Stimulated activated CD4-positive, alpha-beta T cell treated with anti-CD3 and anti-CD28 coated beads, Interleukin-15, amount 100 ng/mL, for 1 hour (primary cell): ENCODE data around the gene PATL2.
"Not testable (repeated sequence)": the region's sequence is repeated elsewhere in the genome, so short reads cannot be mapped to it uniquely, and the experiment has no call there.

ENCODE experiments used
- DNase-seq, 2 donors: peaks; one replicate each; pipeline ENCODE4 v3.0.0-alpha.2; 2020; ENCODE audit warnings: low read depth in 1 of 2, low spot score in 1 of 2

The PATL2 gene

GRCh38 chr15:44654858-44655257 lies 56.3 kb downstream of the PATL2 start:
- DNase-seq: no peak

GRCh38 chr15:44647637-44648036 lies 63.5 kb downstream of the PATL2 start:
- DNase-seq: no peak

GRCh38 chr15:44647036-44647435 lies 64.1 kb downstream of the PATL2 start:
- DNase-seq: no peak

DNA sequence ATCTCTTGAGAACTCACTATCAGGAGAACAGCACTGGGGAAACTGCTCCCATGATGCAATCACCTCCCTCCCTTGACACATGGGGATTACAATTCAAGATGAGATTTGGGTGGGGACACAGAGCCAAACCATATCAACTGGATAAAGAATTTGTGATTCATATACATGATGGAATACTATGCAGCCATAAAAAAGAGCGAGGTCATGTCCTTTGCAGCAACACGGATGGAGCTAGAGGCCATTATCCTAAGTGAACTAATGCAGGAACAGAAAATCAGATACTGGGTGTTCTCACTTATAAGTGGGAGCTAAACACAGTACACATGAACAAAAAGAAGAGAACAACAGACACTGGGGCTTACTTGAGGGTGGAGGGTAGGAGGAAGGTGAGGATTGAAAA lies 64.7 kb downstream of the PATL2 start:
- DNase-seq: no peak

DNA sequence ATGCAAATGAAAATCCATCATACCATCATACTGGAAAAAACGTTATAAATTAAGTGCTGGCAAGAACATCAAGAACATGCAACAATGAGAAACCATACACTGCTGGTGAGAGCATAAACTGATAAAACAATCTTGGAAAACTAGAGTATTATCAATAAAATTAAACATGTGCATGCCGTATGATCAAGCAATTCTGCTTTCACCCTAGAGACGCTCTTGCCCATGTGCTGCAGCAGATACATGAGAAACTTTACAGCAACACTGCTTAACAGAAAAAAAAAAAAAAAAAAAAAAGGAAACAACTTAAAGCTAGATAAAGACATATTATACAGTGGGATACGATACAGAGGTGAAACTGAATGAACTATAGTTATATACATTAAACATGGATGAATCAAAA lies 69.5 kb downstream of the PATL2 start:
- DNase-seq: no peak

- no peak for DNase-seq
Measured at GRCh38 chr15:44636976-44637375, 74.1 kb downstream of the PATL2 start.

- DNase-seq: no peak
Measured at GRCh38 chr15:44633603-44634002, 77.5 kb downstream of the PATL2 start.

DNA sequence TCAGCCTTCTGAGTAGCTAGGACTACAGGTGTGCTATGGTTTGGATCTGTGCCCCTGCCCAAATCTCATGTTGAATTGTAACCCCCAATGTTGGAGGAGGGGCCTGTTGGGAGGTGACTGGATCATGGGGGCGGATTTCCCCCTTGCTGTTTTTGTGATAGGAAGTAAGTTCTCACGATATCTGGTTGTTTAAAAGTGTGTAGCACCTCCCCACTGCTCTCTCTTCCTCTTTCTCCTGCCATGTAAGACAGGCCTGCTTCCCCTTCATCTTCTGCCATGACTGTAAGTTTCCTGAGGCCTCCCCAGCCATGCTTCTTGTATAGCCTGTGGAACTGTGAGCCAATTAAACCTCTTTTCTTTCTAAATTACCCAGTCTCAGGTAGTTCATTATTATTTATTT lies 85.8 kb downstream of the PATL2 start:
- DNase-seq: not testable (repeated sequence)

DNA sequence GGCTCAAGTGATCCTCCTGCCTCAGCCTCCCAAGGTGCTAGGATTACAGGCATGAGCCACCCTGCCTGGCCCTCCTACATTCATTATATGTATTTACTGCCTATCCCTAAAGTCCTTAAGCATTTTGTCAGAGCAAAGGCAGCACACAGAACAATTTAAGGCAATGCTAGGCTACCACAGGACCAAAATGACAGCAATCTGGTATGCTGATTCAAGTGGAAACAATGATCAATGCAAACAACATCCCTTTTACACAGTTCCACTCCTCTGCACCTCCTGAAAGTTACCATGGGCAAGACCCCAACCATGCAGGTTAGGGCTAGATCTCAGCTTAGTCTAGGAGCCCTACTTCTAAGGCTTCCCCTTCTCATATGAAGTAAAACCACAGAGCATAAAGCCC lies 87.9 kb downstream of the PATL2 start:
- DNase-seq: no peak

- no peak for DNase-seq
Measured at GRCh38 chr15:44620081-44620480, 91.0 kb downstream of the PATL2 start.

DNA sequence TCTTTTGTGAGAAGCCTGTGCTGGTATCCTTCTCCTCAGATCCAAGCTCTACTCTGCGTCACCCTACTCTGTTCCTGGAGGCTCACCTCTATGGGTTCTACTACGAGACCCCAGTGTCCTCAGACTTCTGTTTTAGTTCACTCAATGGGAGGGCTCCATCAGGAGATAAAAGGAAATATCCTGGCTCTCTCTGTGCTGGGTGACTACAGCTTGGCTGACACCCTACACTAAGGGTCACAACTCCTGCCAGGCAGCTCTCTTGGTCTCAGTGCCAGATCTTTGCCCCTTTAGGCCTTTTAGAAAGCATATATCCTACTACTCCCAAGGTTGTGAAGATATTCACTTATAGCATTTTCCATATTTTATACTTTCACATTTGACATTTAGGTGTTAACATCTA lies 94.1 kb downstream of the PATL2 start:
- no peak for DNase-seq
